DMS79 treated with DMSO at 0.1 percent for 48 hours (cell line): ENCODE measurements around the gene FAXDC2.
"Not testable (repeated sequence)": the region's sequence is repeated elsewhere in the genome, so short reads cannot be mapped to it uniquely, and the experiment has no call there.

Source experiments
- DNase-seq: peaks from one replicate; lab custom pipeline; 2025; lab: John Stamatoyannopoulos, UW

The FAXDC2 gene

GRCh38 chr5:154861946-154862345, 11.5 kb upstream of the FAXDC2 start:
- no peak for DNase-seq

GRCh38 chr5:154860765-154861164, 10.4 kb upstream of the FAXDC2 start:
- DNase-seq, result no peak

GRCh38 chr5:154860123-154860522, 9.7 kb upstream of the FAXDC2 start:
- DNase-seq, result no peak

- DNase-seq, result no peak
These were observed 8.8 kb upstream of the FAXDC2 start for GRCh38 chr5:154858972-154859871.

GRCh38 chr5:154858297-154858971, 8.0 kb upstream of the FAXDC2 start, which contains the start of gene CNOT8:
Gene CNOT8, plus strand, starts transcription at chr5:154858627. Its CDS starts 4,652 bp downstream, at chr5:154863279.
- peak; percentile 88 for DNase-seq

GRCh38 chr5:154857530-154858296, 7.3 kb upstream of the FAXDC2 start:
- DNase-seq, result peak; percentile 88

GRCh38 chr5:154851351-154851750, 948 bp upstream of the FAXDC2 start:
- no peak for DNase-seq

- DNase-seq, result no peak
These were observed 607 bp downstream of the FAXDC2 start for GRCh38 chr5:154849791-154850201.

- DNase-seq, result no peak
These were observed 1.1 kb downstream of the FAXDC2 start for GRCh38 chr5:154849264-154849785.

- no peak for DNase-seq
These were observed 5.6 kb downstream of the FAXDC2 start for GRCh38 chr5:154844809-154845208.

- no peak for DNase-seq
These were observed 7.5 kb downstream of the FAXDC2 start for GRCh38 chr5:154842689-154843530.

GRCh38 chr5:154841273-154841661, 9.1 kb downstream of the FAXDC2 start:
- no peak for DNase-seq

GRCh38 chr5:154840435-154841272, 9.7 kb downstream of the FAXDC2 start:
- no peak for DNase-seq

GRCh38 chr5:154837009-154837901, 13.1 kb downstream of the FAXDC2 start:
- no peak for DNase-seq

GRCh38 chr5:154836225-154836624, 14.2 kb downstream of the FAXDC2 start:
- DNase-seq, result no peak

- not testable (repeated sequence) for DNase-seq
These were observed 14.7 kb downstream of the FAXDC2 start for GRCh38 chr5:154835701-154836052.

- no peak for DNase-seq
These were observed 16.4 kb downstream of the FAXDC2 start for GRCh38 chr5:154834053-154834452.

- DNase-seq, result not testable (repeated sequence)
These were observed 17.6 kb downstream of the FAXDC2 start for GRCh38 chr5:154832804-154833203.

GRCh38 chr5:154831451-154831850, 19.0 kb downstream of the FAXDC2 start:
- DNase-seq, result no peak
